GM19324 (cell line): ENCODE measurements around the gene LCE6A.

Experiments
- ATAC-seq: cut with Tn5 transposase; IDR thresholded peaks from one replicate; pipeline ENCODE4 v1.9.1; 2021; ENCODE audit warnings: mild to moderate bottlenecking, moderate library complexity; ENCODE audit not compliant: unreplicated experiment, low FRiP score

LCE6A gene

DNA sequence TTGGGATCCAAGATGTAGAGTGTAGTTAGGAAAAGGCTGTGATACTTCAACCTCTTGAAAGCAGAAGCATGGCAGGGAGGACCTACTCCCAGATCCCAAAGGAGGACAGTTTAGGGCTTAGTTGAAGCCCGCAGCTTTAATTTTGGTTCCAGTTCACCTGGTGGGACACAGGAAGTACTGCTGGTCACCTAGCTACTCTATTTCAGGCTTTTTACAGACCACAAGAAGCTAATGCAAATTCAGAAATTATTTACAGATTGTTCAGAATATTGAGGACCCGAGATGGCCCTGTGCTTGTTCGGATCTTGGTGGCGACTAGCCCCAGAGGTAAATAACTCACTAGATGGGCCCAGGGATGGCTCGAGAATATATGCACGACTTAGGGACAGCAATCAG is 29.1 kb downstream of the LCE6A start:
- no peak for ATAC-seq

DNA sequence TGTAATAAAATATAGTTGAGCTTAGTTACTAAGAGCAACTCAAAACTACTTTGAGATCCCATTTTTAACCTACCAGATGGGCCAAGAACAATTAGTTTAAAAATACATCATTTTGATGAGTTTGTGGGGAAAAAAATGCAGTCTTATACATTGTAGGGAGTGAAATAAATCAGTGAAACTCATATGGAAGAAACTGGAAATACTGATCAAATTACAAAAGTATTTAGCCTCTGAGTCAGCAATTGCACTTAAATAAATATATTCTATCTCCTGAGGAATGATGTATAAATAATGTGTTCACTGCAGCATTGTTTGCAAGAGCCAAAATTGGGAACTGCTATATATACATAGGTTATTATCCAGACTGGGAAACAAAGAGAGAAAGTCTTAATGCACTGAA is 30.8 kb downstream of the LCE6A start:
- ATAC-seq = no peak

GRCh38 chr1:152876827-152877226 is 34.2 kb downstream of the LCE6A start:
- no peak for ATAC-seq

DNA sequence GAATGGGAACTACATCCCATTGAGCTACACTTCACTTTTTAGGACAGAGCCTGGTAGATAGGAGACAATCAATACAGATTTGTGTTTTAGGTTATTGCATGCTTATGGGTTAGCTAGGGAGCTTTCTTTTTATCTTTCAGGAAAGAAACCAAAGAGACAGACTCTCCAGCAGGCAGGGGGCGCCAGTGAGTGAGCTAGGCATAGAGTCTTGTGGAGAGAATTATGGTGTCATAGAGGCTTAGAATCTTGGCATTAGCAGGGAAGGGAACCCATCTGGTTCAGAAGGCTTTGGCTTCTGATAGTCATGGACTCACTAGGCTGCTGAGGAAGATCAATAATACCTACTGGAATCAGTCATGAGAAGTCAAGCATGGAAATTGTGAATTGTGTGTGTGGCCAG is 35.4 kb downstream of the LCE6A start, which contains the start of gene SMCP:
Gene SMCP (plus strand): TSS at position 281 of the 400 bp plus-strand sequence. CDS start 6,101 bp downstream, outside the sequence.
- no peak for ATAC-seq

DNA sequence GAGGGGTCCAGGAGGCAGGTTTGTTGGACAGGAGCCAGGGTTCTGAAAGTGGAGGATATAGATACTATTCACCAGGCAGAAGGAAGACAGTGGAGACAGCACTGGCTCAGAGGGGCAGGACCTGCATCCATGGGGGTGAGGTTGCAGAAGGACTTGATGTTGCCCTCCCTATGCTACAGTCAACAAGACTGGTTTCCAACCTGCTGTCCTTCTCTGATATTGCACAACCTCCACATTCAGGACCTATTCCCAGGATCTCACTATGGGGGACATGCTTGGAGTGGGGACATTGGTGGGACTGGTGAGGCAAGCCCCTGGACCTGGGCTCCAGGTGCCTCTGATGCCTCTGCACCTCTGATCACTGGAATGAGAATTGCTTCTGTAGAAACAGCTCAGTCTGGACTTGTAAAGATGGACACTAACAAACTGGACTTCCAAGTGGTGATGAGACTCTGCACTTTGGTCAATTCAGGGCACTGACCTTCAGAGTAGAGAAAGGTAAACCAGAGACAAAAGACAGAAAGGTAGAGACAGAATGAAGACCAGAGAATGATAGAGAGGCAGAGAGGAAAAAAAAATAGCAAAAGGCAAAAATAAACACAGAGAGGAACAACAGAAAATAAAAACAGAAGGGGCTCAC is 37.0 kb downstream of the LCE6A start:
- no peak for ATAC-seq

DNA sequence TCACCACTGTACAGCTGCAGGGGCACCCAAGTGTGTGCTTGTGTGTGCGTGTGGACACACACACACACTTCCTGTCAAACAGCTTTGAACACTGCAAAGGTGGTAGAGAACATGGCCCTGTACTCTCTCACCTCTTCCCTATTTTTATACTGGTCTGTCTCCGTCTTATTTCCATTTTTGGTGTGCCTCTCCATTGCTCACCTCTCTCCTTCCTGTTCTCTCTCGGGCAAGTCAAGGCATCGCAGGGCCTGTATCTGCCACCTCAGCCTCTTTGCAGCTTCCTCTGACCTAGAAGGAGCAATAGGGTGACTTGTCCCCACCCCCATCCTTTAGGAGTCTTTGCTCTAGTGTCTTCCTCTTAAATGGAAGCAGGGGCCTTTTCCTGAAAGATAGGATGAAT is 37.7 kb downstream of the LCE6A start:
- ATAC-seq = no peak

DNA sequence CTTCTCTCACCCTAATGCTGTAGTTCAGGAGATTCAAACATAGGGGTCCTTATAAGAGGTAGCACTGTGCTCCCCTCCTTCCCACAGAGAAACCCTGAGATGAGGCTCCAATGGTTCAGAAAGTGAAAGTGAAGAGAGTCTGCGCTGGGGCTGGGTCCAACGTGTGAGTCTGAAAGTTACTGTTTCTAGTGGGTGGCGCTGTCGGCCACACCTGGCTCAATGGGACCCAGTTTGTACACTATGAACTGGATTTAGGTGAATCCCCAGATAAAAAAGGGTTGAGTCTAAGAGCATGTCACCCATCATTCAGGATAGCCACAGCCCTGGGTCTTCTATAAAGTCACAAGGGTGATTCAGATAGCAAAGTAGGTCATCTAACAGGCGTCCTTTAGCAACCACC is 38.3 kb downstream of the LCE6A start:
- no peak for ATAC-seq

DNA sequence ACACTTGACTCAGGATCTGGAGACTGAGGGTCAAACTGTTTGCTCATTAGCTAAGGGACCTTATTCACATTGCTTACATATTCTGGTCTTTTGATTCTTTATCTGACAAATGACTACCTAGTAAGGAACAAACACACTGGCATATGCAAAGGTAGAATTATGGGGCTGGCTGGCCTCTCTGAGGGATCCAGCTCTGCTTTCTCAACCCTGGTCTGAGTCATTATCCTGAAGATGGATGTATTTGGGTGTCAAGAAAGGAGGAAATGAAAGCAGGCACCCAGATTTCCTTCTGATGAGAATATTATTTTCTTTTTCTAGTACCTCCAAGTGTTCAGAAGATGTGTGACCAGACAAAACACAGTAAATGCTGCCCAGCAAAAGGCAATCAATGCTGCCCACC is 41.4 kb downstream of the LCE6A start:
- no peak for ATAC-seq

- no peak for ATAC-seq
Observed at GRCh38 chr1:152884506-152884905, 41.9 kb downstream of the LCE6A start.

- ATAC-seq = no peak
Observed at GRCh38 chr1:152884966-152885624, 42.4 kb downstream of the LCE6A start.

GRCh38 chr1:152886085-152886484 is 43.4 kb downstream of the LCE6A start:
- ATAC-seq = no peak

GRCh38 chr1:152886758-152887409 is 44.2 kb downstream of the LCE6A start:
- ATAC-seq = no peak

DNA sequence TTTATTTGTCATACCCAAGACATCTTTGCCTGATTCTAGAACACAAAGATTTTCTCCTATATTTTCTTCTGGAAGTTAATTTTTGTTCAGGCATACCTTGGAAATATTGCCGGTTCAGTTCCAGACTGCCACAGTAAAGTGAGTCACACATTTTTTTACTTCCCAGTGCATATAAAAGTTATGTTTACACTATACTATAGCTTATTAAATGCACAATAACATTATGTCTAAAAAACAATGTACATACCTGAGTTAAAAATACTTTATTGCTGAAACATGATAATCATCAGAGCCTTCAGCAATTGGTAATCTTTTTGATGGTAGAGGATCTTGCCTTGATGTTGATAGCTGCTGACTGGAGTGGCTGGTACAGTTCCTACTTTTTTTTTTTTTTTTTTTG is 45.5 kb downstream of the LCE6A start:
- ATAC-seq = no peak
